WTC11 (cell line): Measurements from ENCODE around the gene HTATSF1.

Experiments
- MLX ChIP-seq: sonication (generic); formaldehyde crosslinking; IDR thresholded peaks from 2 replicates; pipeline ENCODE4 v1.8.1; 2023; ENCODE audit warnings: mild to moderate bottlenecking, missing genetic modification reagents, moderate library complexity
- MXD4 ChIP-seq: fragments of 250-450 bp; sonication (Bioruptor Pico); IDR thresholded peaks from 2 replicates; pipeline ENCODE4 v1.8.0; 2021; ENCODE audit warnings: mild to moderate bottlenecking, moderate library complexity, borderline replicate concordance
- NFATC4 ChIP-seq: fragments of 250-450 bp; sonication (Bioruptor Pico); IDR thresholded peaks from 2 replicates; pipeline ENCODE4 v1.9.0; 2021; ENCODE audit warnings: mild to moderate bottlenecking
- RELA ChIP-seq: sonication (generic); formaldehyde crosslinking; IDR thresholded peaks from 2 replicates; pipeline ENCODE4 v1.8.1; 2022; ENCODE audit warnings: missing genetic modification reagents, mild to moderate bottlenecking, borderline replicate concordance
- SMAD3 ChIP-seq: sonication (generic); formaldehyde crosslinking; IDR thresholded peaks from 2 replicates; pipeline ENCODE4 v1.8.0; 2022; ENCODE audit warnings: missing genetic modification reagents, mild to moderate bottlenecking, borderline replicate concordance
- TP53 ChIP-seq: sonication (generic); formaldehyde crosslinking; IDR thresholded peaks from 2 replicates; pipeline ENCODE4 v1.8.1; 2023; ENCODE audit warnings: mild to moderate bottlenecking, missing genetic modification reagents
- USF2 ChIP-seq: sonication (generic); formaldehyde crosslinking; IDR thresholded peaks from 2 replicates; pipeline ENCODE4 v1.8.1; 2023; ENCODE audit warnings: mild to moderate bottlenecking, missing genetic modification reagents, moderate library complexity
- ZNF425 ChIP-seq: fragments of 250-450 bp; sonication (Bioruptor Pico); conservative IDR thresholded peaks from 2 replicates; pipeline ENCODE4 v1.9.0; 2021; ENCODE audit warnings: mild to moderate bottlenecking
- ZNF512 ChIP-seq: sonication (generic); formaldehyde crosslinking; IDR thresholded peaks from 2 replicates; pipeline ENCODE4 v1.8.1; 2022; ENCODE audit warnings: missing genetic modification reagents, borderline replicate concordance
- TF ChIP-seq, protein P1 (sequence below): fragments of 200-600 bp; IDR thresholded peaks from 2 replicates; pipeline ENCODE4 v1.8.0; 2022; ENCODE audit warnings: antibody characterized with exemption
- TF ChIP-seq, protein P2 (sequence below): sonication (generic); formaldehyde crosslinking; IDR thresholded peaks from 2 replicates; pipeline ENCODE4 v1.8.0; 2022; ENCODE audit warnings: mild to moderate bottlenecking, missing genetic modification reagents

DNA sequence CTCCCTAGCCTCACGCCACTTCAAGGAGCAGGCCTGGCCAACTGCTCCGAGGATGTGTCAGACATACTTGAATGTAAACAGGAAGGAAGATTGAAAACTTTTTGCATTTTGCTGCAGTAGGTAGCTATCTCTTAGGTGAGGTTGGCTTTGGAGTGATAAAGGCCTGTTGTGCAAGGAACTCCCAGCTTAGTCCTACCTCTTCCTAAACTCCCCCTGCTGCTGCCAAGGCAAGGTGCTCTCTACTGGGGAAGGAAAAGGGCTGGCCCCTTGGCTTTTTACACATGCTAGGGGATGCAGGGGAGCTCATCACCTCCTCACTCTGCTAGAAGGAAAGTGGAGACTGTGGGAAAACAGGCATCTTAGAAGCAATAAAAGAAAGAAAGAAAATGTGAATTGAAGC, 20.4 kb upstream of the HTATSF1 start:
- TF ChIP-seq, protein P1, sequence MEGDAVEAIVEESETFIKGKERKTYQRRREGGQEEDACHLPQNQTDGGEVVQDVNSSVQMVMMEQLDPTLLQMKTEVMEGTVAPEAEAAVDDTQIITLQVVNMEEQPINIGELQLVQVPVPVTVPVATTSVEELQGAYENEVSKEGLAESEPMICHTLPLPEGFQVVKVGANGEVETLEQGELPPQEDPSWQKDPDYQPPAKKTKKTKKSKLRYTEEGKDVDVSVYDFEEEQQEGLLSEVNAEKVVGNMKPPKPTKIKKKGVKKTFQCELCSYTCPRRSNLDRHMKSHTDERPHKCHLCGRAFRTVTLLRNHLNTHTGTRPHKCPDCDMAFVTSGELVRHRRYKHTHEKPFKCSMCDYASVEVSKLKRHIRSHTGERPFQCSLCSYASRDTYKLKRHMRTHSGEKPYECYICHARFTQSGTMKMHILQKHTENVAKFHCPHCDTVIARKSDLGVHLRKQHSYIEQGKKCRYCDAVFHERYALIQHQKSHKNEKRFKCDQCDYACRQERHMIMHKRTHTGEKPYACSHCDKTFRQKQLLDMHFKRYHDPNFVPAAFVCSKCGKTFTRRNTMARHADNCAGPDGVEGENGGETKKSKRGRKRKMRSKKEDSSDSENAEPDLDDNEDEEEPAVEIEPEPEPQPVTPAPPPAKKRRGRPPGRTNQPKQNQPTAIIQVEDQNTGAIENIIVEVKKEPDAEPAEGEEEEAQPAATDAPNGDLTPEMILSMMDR: no peak
- TF ChIP-seq USF2: no peak
- no peak for TF ChIP-seq TP53 (CRISPR knock-in tag)
- no peak for TF ChIP-seq ZNF512
- TF ChIP-seq, protein P2, sequence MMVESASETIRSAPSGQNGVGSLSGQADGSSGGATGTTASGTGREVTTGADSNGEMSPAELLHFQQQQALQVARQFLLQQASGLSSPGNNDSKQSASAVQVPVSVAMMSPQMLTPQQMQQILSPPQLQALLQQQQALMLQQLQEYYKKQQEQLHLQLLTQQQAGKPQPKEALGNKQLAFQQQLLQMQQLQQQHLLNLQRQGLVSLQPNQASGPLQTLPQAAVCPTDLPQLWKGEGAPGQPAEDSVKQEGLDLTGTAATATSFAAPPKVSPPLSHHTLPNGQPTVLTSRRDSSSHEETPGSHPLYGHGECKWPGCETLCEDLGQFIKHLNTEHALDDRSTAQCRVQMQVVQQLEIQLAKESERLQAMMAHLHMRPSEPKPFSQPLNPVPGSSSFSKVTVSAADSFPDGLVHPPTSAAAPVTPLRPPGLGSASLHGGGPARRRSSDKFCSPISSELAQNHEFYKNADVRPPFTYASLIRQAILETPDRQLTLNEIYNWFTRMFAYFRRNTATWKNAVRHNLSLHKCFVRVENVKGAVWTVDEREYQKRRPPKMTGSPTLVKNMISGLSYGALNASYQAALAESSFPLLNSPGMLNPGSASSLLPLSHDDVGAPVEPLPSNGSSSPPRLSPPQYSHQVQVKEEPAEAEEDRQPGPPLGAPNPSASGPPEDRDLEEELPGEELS (CRISPR knock-in tag): no peak
- TF ChIP-seq MLX (CRISPR knock-in tag): no peak
- TF ChIP-seq SMAD3 (CRISPR knock-in tag): no peak
- TF ChIP-seq ZNF425 (CRISPR knock-in tag): no peak
- no peak for TF ChIP-seq MXD4 (CRISPR knock-in tag)
- no peak for TF ChIP-seq NFATC4 (CRISPR knock-in tag)
- TF ChIP-seq RELA (CRISPR knock-in tag): no peak
